ENCODE measurements around the gene ING4. TPM values are rescaled to one million over a fixed set of nuclear protein-coding genes. Genes with fewer than 3 reads are reported as not detected.
A peak's percentile ranks its signal among the peaks of the same experiment; 100 is the strongest.

Gene ING4
- total and polyA plus RNA-seq, 2 of the 13 experiments (the other 11 are each of a cell fraction or from before 2014, with no cell fraction given) = 14.4 to 32.4 TPM

- TF ChIP-seq HOXA9 (CRISPR knock-in tag; IDR thresholded peaks at IDR 0.05; ENCODE audit: borderline replicate concordance) (0 out of 2 replicates have a peak, but pooled peaks have one; percentile 28), ZNF296 (CRISPR knock-in tag; conservative IDR thresholded peaks at IDR 0.05) (no peak; the same call in 1 of the 2 replicates), RFXAP (CRISPR knock-in tag; IDR thresholded peaks at IDR 0.05; ENCODE audit: borderline replicate concordance) (peak; percentile 81; the same call in 1 of the 2 replicates), ELF3 (CRISPR knock-in tag; IDR thresholded peaks at IDR 0.05) (peak; percentile 79; the same call in 1 of the 2 replicates), SP140L (CRISPR knock-in tag; IDR thresholded peaks at IDR 0.05; ENCODE audit: borderline replicate concordance) (0 out of 2 replicates have a peak, but pooled peaks have one; percentile 26), ZNF569 (CRISPR knock-in tag; IDR thresholded peaks at IDR 0.05; ENCODE audit: borderline replicate concordance) (no peak; the same call in 1 of the 2 replicates), ARNTL (CRISPR knock-in tag; IDR thresholded peaks at IDR 0.05) (no peak), ZNF558 (CRISPR knock-in tag; IDR thresholded peaks at IDR 0.05; ENCODE audit: borderline replicate concordance) (no peak), MTF2 (CRISPR knock-in tag; IDR thresholded peaks at IDR 0.05; ENCODE audit: borderline replicate concordance) (no peak), MAFF (IDR thresholded peaks at IDR 0.05; ENCODE audit: low read depth, low read length) (0 out of 2 replicates have a peak, but pooled peaks have one; percentile 24), SOX6 (IDR thresholded peaks at IDR 0.05) (no peak), SOX6 (CRISPR knock-in tag; IDR thresholded peaks at IDR 0.05) (peak; percentile 62), CBX2 (IDR thresholded peaks at IDR 0.05; ENCODE audit: low read depth, low read length) (no peak), CBX2 (CRISPR knock-in tag; IDR thresholded peaks at IDR 0.05; ENCODE audit: low read depth) (no peak), ZNF121 (CRISPR knock-in tag; IDR thresholded peaks at IDR 0.05) (no peak), SNRNP70 (IDR thresholded peaks at IDR 0.05; ENCODE audit: low read depth, low read length) (no peak), ZNF615 (CRISPR knock-in tag; IDR thresholded peaks at IDR 0.05; ENCODE audit: borderline replicate concordance) (peak; percentile 98), NCOR1 (IDR thresholded peaks at IDR 0.05; ENCODE audit: borderline replicate concordance, low read length) (peak; percentile 53; the same call in 1 of the 2 replicates), ZNF10 (CRISPR knock-in tag; IDR thresholded peaks at IDR 0.05; ENCODE audit: borderline replicate concordance, low read depth) (no peak)
- TF ChIP-seq, protein P1, sequence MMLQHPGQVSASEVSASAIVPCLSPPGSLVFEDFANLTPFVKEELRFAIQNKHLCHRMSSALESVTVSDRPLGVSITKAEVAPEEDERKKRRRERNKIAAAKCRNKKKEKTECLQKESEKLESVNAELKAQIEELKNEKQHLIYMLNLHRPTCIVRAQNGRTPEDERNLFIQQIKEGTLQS (CRISPR knock-in tag; IDR thresholded peaks at IDR 0.05) = peak; percentile 75
- TF ChIP-seq, protein P2, sequence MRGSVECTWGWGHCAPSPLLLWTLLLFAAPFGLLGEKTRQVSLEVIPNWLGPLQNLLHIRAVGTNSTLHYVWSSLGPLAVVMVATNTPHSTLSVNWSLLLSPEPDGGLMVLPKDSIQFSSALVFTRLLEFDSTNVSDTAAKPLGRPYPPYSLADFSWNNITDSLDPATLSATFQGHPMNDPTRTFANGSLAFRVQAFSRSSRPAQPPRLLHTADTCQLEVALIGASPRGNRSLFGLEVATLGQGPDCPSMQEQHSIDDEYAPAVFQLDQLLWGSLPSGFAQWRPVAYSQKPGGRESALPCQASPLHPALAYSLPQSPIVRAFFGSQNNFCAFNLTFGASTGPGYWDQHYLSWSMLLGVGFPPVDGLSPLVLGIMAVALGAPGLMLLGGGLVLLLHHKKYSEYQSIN (CRISPR knock-in tag; IDR thresholded peaks at IDR 0.05; ENCODE audit: borderline replicate concordance) = no peak
- TF ChIP-seq, protein P3, sequence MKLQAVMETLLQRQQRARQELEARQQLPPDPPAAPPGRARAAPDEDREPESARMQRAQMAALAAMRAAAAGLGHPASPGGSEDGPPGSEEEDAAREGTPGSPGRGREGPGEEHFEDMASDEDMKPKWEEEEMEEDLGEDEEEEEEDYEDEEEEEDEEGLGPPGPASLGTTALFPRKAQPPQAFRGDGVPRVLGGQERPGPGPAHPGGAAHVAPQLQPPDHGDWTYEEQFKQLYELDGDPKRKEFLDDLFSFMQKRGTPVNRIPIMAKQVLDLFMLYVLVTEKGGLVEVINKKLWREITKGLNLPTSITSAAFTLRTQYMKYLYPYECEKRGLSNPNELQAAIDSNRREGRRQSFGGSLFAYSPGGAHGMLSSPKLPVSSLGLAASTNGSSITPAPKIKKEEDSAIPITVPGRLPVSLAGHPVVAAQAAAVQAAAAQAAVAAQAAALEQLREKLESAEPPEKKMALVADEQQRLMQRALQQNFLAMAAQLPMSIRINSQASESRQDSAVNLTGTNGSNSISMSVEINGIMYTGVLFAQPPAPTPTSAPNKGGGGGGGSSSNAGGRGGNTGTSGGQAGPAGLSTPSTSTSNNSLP (IDR thresholded peaks at IDR 0.05; ENCODE audit: low read depth, low read length) = peak; percentile 44; the same call in 1 of the 2 replicates
- TF ChIP-seq, protein P4, sequence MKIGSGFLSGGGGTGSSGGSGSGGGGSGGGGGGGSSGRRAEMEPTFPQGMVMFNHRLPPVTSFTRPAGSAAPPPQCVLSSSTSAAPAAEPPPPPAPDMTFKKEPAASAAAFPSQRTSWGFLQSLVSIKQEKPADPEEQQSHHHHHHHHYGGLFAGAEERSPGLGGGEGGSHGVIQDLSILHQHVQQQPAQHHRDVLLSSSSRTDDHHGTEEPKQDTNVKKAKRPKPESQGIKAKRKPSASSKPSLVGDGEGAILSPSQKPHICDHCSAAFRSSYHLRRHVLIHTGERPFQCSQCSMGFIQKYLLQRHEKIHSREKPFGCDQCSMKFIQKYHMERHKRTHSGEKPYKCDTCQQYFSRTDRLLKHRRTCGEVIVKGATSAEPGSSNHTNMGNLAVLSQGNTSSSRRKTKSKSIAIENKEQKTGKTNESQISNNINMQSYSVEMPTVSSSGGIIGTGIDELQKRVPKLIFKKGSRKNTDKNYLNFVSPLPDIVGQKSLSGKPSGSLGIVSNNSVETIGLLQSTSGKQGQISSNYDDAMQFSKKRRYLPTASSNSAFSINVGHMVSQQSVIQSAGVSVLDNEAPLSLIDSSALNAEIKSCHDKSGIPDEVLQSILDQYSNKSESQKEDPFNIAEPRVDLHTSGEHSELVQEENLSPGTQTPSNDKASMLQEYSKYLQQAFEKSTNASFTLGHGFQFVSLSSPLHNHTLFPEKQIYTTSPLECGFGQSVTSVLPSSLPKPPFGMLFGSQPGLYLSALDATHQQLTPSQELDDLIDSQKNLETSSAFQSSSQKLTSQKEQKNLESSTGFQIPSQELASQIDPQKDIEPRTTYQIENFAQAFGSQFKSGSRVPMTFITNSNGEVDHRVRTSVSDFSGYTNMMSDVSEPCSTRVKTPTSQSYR (CRISPR knock-in tag; IDR thresholded peaks at IDR 0.05; ENCODE audit: borderline replicate concordance) = peak; percentile 4; the same call in 1 of the 2 replicates
Observed at GRCh38 chr12:6662906-6663742, at the start of gene ING4 (continued).
